HCT116 (cell line): ENCODE results near the gene S100A12. TPM values are rescaled to one million over a fixed set of nuclear protein-coding genes. Genes with fewer than 3 reads are reported as not detected.

ENCODE experiments used
- ATAC-seq: fragments of 200-7000 bp; cut with Tn5 transposase; 2 replicates; pipeline ENCODE4 v1.9.1; 2020; ENCODE audit warnings: mild to moderate bottlenecking, moderate library complexity
- BruUV-seq: library from RNA; stranded (reverse); fragments of 400-500 nt; replicated peaks from 2 replicates; lab custom pipeline; 2021; lab: Mats Ljungman, UMichigan
- CTCF ChIA-PET: fragments of 300-600 bp; sonication (Branson Sonifier 250); formaldehyde crosslinking; loops from one replicate; lab custom pipeline; 2021; ENCODE audit warnings: antibody characterized with exemption; lab: Charles Lee
- POLR2A ChIA-PET: fragments of 300-600, 350-600 bp; sonication (Branson Sonifier 250); formaldehyde crosslinking; loops from one replicate; lab custom pipeline; 2021; ENCODE audit warnings: antibody characterized with exemption; lab: Charles Lee
- RAD21 ChIA-PET, 2 experiments: fragments of 300-600 bp; sonication (Branson Sonifier 250); formaldehyde crosslinking; loops; one replicate each; lab custom pipeline; 2023; ENCODE audit warnings: low total read pairs in 2 of 2; ENCODE audit not compliant: uncharacterized antibody in 2 of 2, unreplicated experiment in 2 of 2, low non-redundant PET in 1 of 2; lab: Charles Lee
- DNase-seq: peaks from one replicate; pipeline ENCODE4 v3.0.0-alpha.2; 2010; ENCODE audit warnings: low read depth, low spot score
- H2AFZ ChIP-seq: fragments of 200-600 bp; shearing (Covaris generic), sonication (generic); 2 replicates; pipeline ENCODE4 v1.6.1; 2017; ENCODE audit warnings: low read depth, mixed run types, mixed read lengths, antibody characterized with exemption, low read length; ENCODE audit not compliant: poor library complexity, severe bottlenecking
- H3K27ac ChIP-seq: 2 replicates; pipeline ENCODE4 v1.5.1; 2012; ENCODE audit warnings: low read depth, low read length
- H3K27me3 ChIP-seq: fragments of 200-600 bp; sonication (generic); 2 replicates; pipeline ENCODE4 v1.6.1; 2016; ENCODE audit warnings: mixed run types, low read length, mixed read lengths; ENCODE audit not compliant: insufficient read depth
- H3K36me3 ChIP-seq, 2 experiments: fragments of 200-500 bp in 1 of 2; fragments of 200-600 bp in 1 of 2; sonication (Bioruptor generic) in 1 of 2; sonication (generic) in 1 of 2; 2 replicates each; pipeline versions ENCODE4 v1.5.1 to v1.6.1; 2014 to 2016; ENCODE audit warnings: low read length in 2 of 2, inconsistent platforms in 1 of 2, mixed read lengths in 1 of 2, mixed run types in 1 of 2; ENCODE audit not compliant: insufficient read depth in 2 of 2, control insufficient read depth in 1 of 2
- H3K4me1 ChIP-seq, 2 experiments: fragments of 200-600 bp in 1 of 2; sonication (generic) in 1 of 2; 2 replicates each; pipeline versions ENCODE4 v1.5.1 to v1.6.1; 2012 to 2017; ENCODE audit warnings: low read length in 2 of 2, inconsistent platforms in 1 of 2, mild to moderate bottlenecking in 1 of 2, mixed read lengths in 1 of 2, mixed run types in 1 of 2, moderate library complexity in 1 of 2; ENCODE audit not compliant: insufficient read depth in 2 of 2, control insufficient read depth in 1 of 2
- H3K4me2 ChIP-seq: fragments of 200-600 bp; sonication (generic); 2 replicates; pipeline ENCODE4 v1.6.1; 2017; ENCODE audit warnings: mixed run types, low read length, mixed read lengths
- H3K4me3 ChIP-seq, 2 experiments: fragments of 200-600 bp in 1 of 2; sonication (generic) in 1 of 2; replicated peaks in 1 of 2; 2 replicates each; pipeline ENCODE4 v1.5.1; 2011 to 2016; ENCODE audit warnings: low read length in 2 of 2, control low read depth in 1 of 2, low read depth in 1 of 2, mild to moderate bottlenecking in 1 of 2, mixed read lengths in 1 of 2, mixed run types in 1 of 2
- H3K79me2 ChIP-seq: fragments of 200-600 bp; sonication (generic); 2 replicates; pipeline ENCODE4 v1.6.1; 2017; ENCODE audit warnings: mild to moderate bottlenecking, mixed run types, low read length, moderate library complexity, mixed read lengths; ENCODE audit not compliant: insufficient read depth
- H3K9ac ChIP-seq: fragments of 200-600 bp; sonication (generic); 2 replicates; pipeline ENCODE4 v1.6.1; 2016; ENCODE audit warnings: low read length, mixed read lengths
- H3K9me2 ChIP-seq: fragments of 200-600 bp; sonication (generic), shearing (Covaris generic); 2 replicates; pipeline ENCODE4 v1.6.1; 2017; ENCODE audit warnings: mixed run types, mild to moderate bottlenecking, moderate library complexity; ENCODE audit not compliant: insufficient read depth
- H3K9me3 ChIP-seq, 2 experiments: fragments of 200-500 bp in 1 of 2; fragments of 200-600 bp in 1 of 2; sonication (Bioruptor generic) in 1 of 2; sonication (generic) in 1 of 2; 2 replicates each; pipeline ENCODE4 v1.6.1; 2014 to 2017; ENCODE audit warnings: low read length in 2 of 2, mixed read lengths in 2 of 2, inconsistent platforms in 1 of 2, low read depth in 1 of 2, mild to moderate bottlenecking in 1 of 2, mixed run types in 1 of 2, moderate library complexity in 1 of 2; ENCODE audit not compliant: control insufficient read depth in 1 of 2, insufficient read depth in 1 of 2
- H4K20me1 ChIP-seq: fragments of 200-600 bp; sonication (generic), shearing (Covaris generic); 2 replicates; pipeline ENCODE4 v1.6.1; 2017; ENCODE audit warnings: mixed run types, mild to moderate bottlenecking, moderate library complexity; ENCODE audit not compliant: insufficient read depth
- ATF3 ChIP-seq: IDR thresholded peaks from 2 replicates; pipeline ENCODE4 v1.6.1; 2012
- CEBPB ChIP-seq: IDR thresholded peaks from 2 replicates; pipeline ENCODE4 v1.6.1; 2012; ENCODE audit warnings: low read depth
- EGR1 ChIP-seq: IDR thresholded peaks from 2 replicates; pipeline ENCODE4 v1.6.1; 2012; ENCODE audit warnings: low read depth
- FOSL1 ChIP-seq: IDR thresholded peaks from 2 replicates; pipeline ENCODE4 v1.6.1; 2012; ENCODE audit warnings: low read depth
- MAX ChIP-seq: IDR thresholded peaks from 2 replicates; pipeline ENCODE4 v1.6.1; 2012
- POLR2AphosphoS5 ChIP-seq: IDR thresholded peaks from 2 replicates; pipeline ENCODE4 v1.6.1; 2011; ENCODE audit warnings: mild to moderate bottlenecking, low read depth, low read length, moderate library complexity
- SIN3A ChIP-seq: IDR thresholded peaks from 2 replicates; pipeline ENCODE4 v1.6.1; 2012; ENCODE audit warnings: low read depth
- SP1 ChIP-seq: IDR thresholded peaks from 2 replicates; pipeline ENCODE4 v1.6.1; 2012; ENCODE audit warnings: low read depth
- SRF ChIP-seq: IDR thresholded peaks from 2 replicates; pipeline ENCODE4 v1.6.1; 2012; ENCODE audit warnings: low read depth
- YY1 ChIP-seq: IDR thresholded peaks from 2 replicates; pipeline ENCODE4 v1.6.1; 2011; ENCODE audit warnings: low read length, low read depth, moderate library complexity, mild to moderate bottlenecking; ENCODE audit not compliant: insufficient replicate concordance; ENCODE audit errors: extremely low read depth
- intact Hi-C: fragments of 100-400 bp; cut with micrococcal nuclease; formaldehyde crosslinking; loops from 2 replicates; pipeline ENCODE4 v1.10.0; 2022
- total RNA-seq: library from RNA; stranded (reverse); gene quantifications from one replicate; pipeline ENCODE4 v1.2.1, GENCODE V29; 2021; ENCODE audit not compliant: unreplicated experiment
- TF ChIP-seq, protein P1 (sequence below), 3 experiments: fragments of 200-600 bp in 1 of 3; sonication (generic) in 1 of 3; IDR thresholded peaks in 2 of 3; conservative IDR thresholded peaks in 1 of 3; 2 replicates each; pipeline ENCODE4 v1.5.1; 2012 to 2017; ENCODE audit warnings: low read depth in 2 of 3, low read length in 2 of 3, antibody characterized with exemption in 1 of 3, borderline replicate concordance in 1 of 3, control low read depth in 1 of 3, mild to moderate bottlenecking in 1 of 3, mixed read lengths in 1 of 3, mixed run types in 1 of 3, moderate library complexity in 1 of 3; ENCODE audit not compliant: insufficient read depth in 1 of 3

The S100A12 gene
- total RNA-seq, 1 experiment from 2014 or later = not detected

GRCh38 chr1:153337980-153338853 lies 37.2 kb downstream of the S100A12 start:
- Histone ChIP-seq H3K4me3 (no peak overlapping the region), H3K9me2 (no peaks in the 10 kb centered on the region), H4K20me1 (no peaks in the 10 kb centered on the region; the same call in 1 of the 2 replicates), H3K9me3 (no peaks in the 10 kb centered on the region), H3K27me3 (peaks cover 16% of the 10 kb centered on the region), H3K4me1 (no peaks in the 10 kb centered on the region), H3K79me2 (no peaks in the 10 kb centered on the region), H2AFZ (no peak overlapping the region), H3K4me2 (no peak overlapping the region), H3K36me3 (no peaks in the 10 kb centered on the region), H3K27ac (no peak overlapping the region), H3K9ac (no peak overlapping the region)
- ChIA-PET POLR2A (no interaction called here), RAD21 (no interaction called here), CTCF (interaction anchor here (1.1 kb wide), 1 partner anchor 15 kb away, joined by 4 read pairs; no protein-coding TSS in a partner anchor)
- no peak for ATAC-seq
- DNase-seq = no peak
- TF ChIP-seq SIN3A (no peak), POLR2AphosphoS5 (no peak), ATF3 (no peak), YY1 (no peak), SP1 (no peak)
- intact Hi-C loops = no loop called here
- BruUV-seq = no TSS peak

DNA sequence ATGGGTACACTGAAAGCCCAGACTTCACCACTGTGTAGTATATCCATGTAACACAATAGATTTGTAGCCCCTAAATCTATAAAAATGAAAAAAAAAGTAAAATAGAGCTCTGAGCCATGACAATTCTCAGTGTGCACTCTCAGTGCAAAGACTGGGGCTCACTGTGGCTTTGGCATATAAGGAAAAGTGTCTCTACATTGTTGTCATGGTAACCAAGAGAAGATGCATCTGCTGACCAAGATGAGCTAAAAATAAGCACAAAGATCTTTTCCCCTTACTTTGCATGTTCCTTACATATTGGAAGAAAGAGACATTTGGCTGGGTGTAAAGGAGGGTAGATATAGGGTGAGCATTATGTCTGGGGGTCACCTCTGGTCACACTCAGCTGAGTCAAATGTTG lies 38.8 kb downstream of the S100A12 start:
- Histone ChIP-seq H3K9me2 (no peaks in the 10 kb centered on the region), H3K9me3 (no peaks in the 10 kb centered on the region), H3K79me2 (no peaks in the 10 kb centered on the region), H2AFZ (no peak overlapping the region), H3K9ac (no peak overlapping the region), H3K4me3 (no peak overlapping the region), H4K20me1 (no peaks in the 10 kb centered on the region; the same call in 1 of the 2 replicates), H3K4me2 (no peak overlapping the region), H3K36me3 (no peaks in the 10 kb centered on the region), H3K27ac (no peak overlapping the region), H3K4me1 (no peaks in the 10 kb centered on the region), H3K27me3 (peaks cover 5% of the 10 kb centered on the region)
- no peak for ATAC-seq
- no peak for DNase-seq
- POLR2A ChIA-PET = no interaction called here
- CTCF ChIA-PET = interaction anchor here (1.1 kb wide), 1 partner anchor 16 kb away, joined by 4 read pairs; no protein-coding TSS in a partner anchor
- RAD21 ChIA-PET = no interaction called here
- TF ChIP-seq SP1 = no peak
- TF ChIP-seq EGR1 = no peak
- no peak for TF ChIP-seq CEBPB
- TF ChIP-seq POLR2AphosphoS5 = no peak
- no peak for TF ChIP-seq MAX
- TF ChIP-seq, protein P1, sequence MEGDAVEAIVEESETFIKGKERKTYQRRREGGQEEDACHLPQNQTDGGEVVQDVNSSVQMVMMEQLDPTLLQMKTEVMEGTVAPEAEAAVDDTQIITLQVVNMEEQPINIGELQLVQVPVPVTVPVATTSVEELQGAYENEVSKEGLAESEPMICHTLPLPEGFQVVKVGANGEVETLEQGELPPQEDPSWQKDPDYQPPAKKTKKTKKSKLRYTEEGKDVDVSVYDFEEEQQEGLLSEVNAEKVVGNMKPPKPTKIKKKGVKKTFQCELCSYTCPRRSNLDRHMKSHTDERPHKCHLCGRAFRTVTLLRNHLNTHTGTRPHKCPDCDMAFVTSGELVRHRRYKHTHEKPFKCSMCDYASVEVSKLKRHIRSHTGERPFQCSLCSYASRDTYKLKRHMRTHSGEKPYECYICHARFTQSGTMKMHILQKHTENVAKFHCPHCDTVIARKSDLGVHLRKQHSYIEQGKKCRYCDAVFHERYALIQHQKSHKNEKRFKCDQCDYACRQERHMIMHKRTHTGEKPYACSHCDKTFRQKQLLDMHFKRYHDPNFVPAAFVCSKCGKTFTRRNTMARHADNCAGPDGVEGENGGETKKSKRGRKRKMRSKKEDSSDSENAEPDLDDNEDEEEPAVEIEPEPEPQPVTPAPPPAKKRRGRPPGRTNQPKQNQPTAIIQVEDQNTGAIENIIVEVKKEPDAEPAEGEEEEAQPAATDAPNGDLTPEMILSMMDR (IDR thresholded peaks at IDR 0.05 in 2 of 3, conservative IDR thresholded peaks at IDR 0.05 in 1 of 3; ENCODE audit: borderline replicate concordance in 1 of 3, insufficient read depth in 1 of 3, low read depth in 2 of 3, low read length in 2 of 3) = no peak
- TF ChIP-seq FOSL1 = no peak
- TF ChIP-seq SRF = no peak
- BruUV-seq = no TSS peak
- intact Hi-C loops = no loop called here
